HuH-7.5 (cell line): Measurements from ENCODE around the gene FAM3A.
A peak's percentile ranks its signal among the peaks of the same experiment; 100 is the strongest.
"Not testable (repeated sequence)": the region's sequence is repeated elsewhere in the genome, so short reads cannot be mapped to it uniquely, and the experiment has no call there.

ENCODE experiments used
- DNase-seq: peaks from one replicate; pipeline ENCODE4 v3.0.0; 2011; ENCODE audit warnings: low spot score

Gene FAM3A, protein sequence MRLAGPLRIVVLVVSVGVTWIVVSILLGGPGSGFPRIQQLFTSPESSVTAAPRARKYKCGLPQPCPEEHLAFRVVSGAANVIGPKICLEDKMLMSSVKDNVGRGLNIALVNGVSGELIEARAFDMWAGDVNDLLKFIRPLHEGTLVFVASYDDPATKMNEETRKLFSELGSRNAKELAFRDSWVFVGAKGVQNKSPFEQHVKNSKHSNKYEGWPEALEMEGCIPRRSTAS

DNA sequence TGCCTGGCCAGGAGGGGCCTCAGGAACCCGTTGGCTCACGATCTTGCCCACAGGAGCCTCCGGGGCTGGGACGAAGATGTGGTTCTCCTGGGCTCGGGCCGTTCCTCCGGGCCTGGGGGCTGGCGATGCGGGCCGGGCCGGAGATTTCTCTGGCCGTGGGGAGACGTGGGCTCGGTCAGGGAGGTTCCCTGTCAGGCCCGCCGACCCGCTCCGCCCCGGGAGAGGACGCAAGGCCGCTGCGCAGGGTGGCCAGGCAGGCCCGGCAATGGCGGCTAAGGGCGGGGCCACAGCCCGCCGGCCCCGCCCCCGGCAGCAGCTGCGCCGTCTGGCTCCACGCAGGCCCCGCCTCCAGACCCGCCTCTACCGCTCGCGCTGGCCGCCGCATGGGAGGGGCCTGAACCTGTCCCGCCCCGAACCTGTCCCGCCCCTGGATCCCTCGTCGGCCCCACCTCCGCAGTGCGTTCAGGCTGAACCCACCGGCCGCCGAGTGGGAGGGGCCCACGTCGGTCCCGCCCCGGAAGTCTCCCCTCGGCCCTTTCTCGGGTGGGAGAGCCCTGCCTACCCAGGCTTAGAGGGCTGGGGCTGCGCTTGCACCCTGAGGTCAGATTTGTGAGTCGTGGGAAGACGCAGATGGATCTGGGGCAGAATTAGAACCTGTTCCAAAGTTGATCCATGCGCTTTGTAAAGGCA lies at the start of gene FAM3A:
TSS of gene FAM3A (minus strand) at position 267 of the 690 bp plus-strand sequence. CDS start 460 bp downstream, outside the sequence.
- DNase-seq: peak; percentile 48

DNA sequence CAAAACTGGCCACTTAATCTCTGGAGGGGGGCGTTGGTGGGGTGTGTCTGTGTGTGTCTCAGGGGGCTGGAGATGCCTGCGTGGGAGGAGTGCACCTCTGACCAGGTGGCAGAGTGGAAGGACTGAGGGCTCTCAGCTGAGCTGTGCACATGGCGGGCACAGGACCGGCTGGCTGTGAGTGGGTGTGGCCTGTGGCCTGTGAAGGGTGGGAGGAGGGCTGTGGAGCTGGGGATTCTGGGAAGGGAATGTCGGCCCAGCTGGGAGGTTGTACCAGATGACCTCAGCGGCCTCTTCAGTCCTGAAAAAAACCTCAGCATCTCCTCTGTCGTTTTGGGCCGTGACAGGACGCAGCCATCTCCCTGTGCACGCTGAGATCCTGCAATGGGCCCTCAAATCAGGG lies 46.3 kb upstream of the FAM3A start:
- not testable (repeated sequence) for DNase-seq

DNA sequence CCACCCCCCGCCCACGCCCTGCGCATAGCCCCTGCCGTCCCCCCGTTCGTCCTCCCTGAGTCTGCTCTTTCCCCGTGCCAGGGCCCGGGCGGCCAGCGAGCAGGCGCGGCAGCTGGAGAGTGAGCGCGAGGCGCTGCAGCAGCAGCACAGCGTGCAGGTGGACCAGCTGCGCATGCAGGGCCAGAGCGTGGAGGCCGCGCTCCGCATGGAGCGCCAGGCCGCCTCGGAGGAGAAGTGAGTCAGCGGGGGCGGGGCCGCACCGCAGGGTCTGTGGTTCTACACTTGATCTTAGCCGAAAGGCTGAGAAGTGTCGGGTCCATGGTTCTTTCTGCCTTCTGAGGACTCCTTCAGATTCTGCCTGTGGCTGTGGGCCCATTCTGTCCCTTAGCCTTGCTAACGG lies 44.3 kb upstream of the FAM3A start:
- DNase-seq: not testable (repeated sequence)

DNA sequence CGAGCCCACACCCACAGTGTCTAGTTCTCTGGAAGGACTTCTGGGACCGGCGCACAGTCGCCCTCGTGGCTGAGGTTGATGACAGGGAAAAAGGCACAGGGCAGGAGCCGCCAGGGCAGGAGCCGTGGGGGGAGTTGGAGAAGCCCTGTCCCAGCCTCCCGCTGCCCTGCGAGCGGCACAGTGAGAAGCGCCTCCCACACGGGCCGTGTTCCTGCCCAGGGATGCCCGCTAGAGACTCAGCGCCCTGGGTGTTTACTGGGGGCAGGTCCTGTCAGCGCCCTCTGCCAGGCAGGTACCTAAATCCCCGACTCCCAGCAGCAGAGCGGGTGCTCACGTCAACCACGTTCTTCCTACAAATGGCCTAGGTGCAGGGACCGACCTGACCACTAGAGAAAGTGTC lies 42.9 kb upstream of the FAM3A start:
- DNase-seq: not testable (repeated sequence)

DNA sequence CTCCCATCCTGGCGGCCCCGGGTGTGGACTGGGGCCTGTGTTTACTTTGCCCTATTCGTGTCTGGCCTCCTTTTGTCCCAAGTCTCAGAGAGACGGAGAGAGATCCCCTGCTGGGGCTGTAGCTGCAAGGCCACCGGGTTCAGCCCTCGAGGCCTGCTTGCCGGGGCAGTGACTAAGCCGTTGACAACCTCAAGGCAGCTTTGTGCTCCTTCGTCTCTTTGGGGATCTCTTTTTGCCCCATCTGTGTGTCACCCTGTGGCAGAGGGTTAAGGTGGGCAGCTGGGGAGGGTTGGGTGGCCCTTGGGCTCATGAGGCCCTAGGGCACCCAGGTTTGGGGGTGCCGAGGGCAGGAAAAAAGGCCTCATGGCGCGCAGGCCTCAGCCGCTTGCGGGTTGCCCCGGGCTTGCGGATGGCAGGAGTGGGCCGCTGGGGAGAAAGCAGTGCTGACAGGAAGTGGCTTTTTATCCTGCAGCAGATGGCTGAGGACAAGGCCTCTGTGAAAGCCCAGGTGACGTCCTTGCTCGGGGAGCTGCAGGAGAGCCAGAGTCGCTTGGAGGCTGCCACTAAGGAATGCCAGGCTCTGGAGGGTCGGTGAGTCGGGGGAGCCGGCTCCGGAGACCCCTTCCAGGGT lies 42.1 kb upstream of the FAM3A start:
- not testable (repeated sequence) for DNase-seq

DNA sequence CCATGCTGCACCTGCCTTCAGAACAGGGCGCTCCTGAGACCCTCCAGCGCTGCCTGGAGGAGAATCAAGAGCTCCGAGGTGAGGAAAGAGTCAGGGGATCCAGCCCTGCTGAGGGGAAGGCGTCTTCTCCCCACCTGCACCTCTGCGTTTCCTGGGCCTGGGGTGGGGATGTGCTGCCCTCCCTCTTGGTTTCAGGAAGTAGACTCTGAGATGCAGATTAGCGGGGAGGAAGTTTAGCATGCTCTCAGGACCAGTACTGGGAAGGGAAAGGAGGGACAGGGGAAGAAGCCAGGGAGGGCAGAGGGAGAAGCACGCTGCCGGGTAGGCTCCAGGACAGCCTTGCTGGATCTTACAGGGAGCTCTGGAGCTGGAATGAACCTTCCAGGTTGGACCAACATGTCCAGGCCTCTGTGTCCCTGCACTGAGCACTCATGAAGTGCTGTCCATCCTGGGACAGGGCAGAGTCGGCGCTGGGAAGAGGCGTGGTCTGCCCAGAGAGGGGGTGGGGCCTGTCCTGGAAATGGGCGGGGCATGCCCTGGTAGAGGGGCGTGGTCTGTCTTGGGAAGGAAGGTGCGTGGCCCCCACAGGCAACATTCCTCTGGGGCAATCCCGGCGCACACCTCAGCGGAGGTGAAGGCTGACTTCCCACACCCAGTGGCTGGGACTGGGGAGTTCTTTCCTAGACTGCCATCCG lies 36.2 kb upstream of the FAM3A start:
- DNase-seq: not testable (repeated sequence)

DNA sequence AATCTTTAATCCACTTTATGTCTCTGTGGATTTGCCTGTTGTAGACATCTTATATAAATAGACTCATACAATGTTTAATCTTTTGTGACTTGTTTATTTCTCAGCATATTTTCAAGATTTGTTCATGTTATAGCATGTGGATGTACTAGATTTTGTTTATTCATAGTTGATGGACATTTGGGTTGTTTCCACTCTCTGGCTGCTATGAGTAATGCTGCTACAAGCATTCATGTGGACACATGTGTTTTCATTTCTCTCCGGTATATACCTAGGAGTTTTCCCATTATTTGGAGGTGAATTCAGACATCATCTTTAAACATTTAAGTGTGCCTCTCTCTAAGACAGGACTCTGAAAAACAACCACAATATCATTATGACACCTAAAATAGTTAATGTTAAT lies 33.7 kb upstream of the FAM3A start:
- no peak for DNase-seq

DNA sequence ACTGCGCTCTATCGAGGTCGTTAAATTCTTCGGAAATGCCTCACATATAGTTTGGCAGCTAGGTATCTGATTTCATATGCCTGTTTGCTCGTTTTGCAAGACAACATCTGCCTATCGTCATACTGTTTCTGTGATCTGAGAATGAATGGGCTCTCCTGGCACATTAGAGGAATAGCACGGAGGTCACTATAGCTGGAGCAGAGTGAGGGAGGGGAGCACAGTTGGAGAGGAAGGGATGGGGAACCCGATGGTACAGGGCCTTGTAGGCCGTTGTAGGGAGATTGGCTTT lies 31.9 kb upstream of the FAM3A start:
- DNase-seq: no peak

DNA sequence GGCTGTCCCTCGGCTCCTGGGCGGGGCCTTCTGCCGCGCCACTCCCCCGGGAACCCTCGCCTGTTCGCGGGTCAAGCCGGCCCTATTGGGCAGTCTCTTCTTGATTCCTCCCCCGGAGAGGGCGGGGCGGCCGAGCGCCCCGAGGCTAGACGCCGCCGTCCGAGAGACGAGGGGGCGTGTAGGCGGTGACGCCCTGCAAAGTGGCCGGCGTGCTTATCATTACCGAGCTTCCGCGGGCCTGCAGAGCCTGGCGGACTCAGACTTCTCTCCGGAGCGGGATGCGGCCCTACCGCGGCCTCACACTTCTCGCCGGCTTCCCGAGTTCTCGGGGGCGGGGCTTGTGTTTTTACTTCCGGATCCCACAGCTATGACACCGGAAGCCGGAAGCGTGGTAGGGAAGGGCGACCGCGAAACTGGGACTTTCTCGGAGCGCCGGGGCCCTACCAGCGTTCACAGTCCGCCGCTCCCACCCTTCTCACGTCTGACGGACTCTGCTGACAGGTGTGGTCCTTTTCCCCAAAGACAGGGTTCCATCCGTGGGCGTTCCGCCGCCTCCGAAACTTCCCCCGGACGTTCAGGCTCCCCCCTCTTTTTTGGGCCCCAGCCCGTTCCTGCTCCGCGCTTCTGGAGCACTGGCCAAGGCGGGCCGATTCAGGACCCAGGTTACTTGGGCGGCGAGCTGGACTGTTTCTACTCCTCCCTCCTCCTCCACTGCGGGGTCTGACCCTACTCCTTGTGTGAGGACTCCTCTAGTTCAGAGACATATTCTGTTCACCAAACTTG lies 31.4 kb upstream of the FAM3A start, which contains the start of gene IKBKG:
TSS of gene IKBKG (plus strand) at position 376 of the 783 bp plus-strand sequence. CDS start 4,383 bp downstream, outside the sequence.
- peak; percentile 79 for DNase-seq

DNA sequence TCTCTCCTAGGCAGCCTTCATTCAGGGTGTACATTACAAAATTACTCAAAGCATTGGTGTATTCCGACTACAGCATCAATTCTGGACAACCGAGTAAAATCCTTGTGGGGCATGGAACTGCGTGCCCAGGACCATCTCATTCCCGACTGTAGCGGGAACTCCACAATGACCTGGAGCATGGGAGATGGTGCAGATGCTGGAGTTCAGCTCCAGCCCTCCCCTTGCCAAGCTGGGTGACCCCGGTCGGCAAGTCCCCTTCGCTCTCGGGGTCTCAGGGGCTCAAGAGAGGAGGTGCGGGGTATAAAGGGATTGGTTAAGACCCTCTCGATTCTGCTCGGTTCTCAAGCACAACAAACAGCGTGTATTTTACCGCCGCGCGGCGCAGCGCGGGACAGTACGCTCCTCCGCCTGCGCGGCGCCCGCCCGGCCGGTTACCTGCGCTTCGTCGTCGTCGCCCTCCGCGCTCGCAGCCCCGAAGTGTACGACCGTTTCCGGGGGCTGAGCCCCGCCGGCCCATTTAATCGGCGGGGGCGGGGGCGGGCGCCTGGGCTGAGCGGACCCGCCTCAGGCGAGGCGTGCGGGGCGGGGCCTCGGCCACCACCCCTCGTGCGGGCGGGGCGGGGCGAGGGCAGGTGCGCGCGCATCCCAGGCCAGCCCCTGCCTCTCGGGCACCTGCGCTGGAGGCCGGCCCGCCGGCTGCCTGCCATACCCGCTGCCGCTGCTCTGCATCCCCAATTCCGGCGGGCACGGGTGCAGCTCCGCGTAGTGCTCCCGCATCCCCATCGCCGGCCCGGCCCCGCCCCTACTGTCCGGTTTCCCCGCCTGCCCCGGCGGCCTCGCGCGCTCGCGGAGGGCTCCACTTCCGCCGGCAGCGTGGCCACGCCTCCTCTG lies 30.6 kb upstream of the FAM3A start, which contains the start of gene G6PD:
TSS of gene G6PD (minus strand) at position 493 of the 891 bp plus-strand sequence. CDS start 691 bp downstream, outside the sequence.
- DNase-seq: peak; percentile 79

DNA sequence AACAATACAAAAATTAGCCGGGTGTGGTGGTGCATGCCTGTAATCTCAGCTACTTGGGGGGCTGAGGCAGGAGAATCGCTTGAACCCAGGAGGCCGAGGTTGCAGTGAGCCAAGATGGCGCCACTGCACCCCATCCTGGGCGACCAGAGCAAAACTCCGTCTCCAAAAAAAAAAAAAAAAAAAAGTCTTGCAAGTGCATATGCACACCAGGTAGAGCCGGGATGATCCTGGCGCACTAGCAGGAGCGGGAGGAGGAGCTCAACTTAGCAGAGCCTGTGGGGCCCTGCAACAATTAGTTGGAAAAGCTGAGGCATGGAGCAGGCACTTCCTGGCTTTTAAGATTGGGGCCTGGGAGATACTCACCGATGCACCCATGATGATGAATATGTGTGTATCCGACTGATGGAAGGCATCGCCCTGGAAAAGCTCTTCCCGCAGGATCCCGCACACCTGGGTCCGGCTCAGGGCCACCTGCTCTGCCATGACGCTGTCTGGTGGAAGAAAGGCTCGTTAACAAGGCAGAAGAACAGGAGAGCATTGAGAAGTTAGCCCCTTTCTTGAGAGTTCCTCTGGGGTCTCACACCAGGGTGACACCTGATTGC lies 29.7 kb upstream of the FAM3A start:
- no peak for DNase-seq

DNA sequence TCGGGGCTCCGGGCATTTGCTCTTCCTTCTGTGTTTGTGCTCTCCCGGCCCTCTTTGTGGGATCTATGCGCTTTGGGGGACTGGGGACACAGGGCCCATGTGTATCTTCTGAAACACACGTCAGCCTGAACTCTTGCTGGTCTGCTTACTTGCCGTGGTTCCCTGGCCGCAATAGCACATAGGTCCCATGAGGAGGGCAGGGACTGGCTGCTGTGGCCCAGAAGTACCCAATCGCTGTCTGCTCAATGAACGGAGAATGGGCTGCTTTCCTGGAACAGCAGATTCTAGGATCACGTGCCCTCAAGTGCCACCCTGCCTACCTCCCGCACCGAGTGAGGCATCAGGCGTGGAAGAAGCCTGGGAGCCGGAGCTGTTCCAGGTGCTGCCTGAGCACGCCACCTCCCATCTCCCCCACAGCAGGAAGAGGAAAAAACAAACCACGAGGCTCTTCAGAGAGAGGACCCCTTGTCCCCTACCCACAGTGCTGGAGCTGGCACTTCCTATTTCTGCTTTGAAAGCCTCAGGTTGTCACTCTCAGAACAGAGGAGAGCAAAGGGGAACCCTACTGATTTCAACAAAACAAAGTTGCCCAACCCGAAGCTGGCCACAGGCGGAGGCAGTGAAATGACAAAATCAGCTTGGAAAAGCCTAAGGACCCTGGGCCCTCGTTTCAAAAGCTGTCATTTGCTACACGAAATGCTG lies 26.8 kb upstream of the FAM3A start:
- DNase-seq: no peak

DNA sequence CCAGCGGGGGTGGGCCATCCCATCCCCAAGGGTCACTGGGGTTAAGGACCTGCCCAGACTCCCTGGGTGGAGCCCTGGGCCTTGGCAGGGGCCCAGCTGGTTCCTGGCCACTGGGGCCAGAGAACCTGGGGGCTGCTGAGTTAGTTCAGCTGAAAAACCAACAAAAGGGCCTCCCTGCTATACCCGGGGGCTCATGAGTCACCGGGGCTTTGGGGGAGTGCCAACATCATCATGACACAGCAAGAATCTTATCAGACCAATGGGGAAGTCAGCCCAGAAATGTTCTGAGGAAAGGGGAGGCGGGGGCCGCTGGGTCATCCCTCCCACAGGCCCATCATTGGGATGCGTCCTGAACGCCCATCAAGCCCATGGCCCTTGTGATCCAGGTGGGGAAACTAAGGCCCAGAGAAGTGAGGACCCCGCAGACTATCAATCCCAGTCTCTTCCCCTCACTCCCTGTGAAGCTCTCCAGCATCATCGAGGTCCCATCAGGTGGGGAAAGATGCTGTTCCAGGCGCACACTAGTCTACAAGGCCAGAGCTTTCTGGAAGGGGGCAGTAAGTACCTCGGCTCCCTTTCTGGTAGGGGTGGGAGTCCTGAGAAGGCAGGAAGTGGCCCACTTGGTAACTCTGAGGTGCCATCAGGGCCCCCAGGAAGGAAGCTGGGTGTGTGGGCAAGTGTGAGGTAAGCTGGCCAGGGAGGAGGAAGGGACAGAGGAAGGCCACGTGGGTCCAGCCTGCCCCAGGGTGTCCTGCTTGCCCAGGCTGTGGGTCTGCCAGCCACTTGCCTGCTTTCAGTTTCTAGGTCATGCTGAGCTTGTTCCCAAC lies 26.1 kb upstream of the FAM3A start:
- peak; percentile 60 for DNase-seq

DNA sequence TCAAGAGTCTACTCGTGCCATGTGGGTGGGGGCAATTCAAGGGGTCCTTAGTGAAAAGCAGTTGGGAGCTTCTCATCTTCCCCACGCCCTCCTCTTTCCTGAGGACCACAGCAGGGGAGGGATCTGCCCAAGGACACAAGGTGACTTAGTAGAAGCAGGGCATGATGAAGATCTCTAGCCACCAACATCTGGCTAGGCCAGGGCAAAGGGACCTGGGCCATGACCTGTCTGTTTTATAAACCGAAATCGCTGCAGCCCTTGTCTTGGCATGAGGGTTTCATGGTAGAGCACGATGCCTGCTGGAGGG lies 25.5 kb upstream of the FAM3A start:
- DNase-seq: no peak

DNA sequence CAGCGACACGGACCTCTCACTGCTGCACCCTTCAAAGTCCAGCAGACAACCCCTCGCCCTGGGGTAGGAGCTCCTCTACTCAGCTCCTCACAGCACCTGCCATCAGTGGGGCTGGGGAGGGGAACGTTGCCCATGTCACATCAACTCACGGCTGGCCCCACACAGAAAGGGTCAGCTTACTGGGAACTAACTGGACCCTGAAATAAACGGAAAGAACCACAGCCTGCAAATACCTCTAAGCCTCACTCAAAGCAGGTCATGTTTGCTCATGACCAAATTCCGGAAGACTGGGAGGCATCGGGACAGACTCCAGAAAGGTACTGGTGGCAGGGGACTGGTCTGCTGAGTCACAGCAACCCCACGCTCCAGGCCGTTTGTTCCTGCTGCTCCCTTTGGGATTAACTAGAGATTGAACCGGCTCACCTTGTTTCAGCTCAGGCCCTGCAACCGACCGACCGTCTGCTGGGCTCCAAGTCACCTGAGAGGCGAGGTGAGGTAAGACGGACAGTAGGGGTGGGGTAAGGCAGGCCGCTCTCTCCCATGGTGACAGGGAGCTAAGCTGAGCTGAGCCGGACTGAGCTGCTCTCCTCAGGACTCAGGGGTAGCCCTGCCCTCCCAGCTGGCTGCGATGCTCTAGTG lies 25.0 kb upstream of the FAM3A start:
- DNase-seq: no peak

DNA sequence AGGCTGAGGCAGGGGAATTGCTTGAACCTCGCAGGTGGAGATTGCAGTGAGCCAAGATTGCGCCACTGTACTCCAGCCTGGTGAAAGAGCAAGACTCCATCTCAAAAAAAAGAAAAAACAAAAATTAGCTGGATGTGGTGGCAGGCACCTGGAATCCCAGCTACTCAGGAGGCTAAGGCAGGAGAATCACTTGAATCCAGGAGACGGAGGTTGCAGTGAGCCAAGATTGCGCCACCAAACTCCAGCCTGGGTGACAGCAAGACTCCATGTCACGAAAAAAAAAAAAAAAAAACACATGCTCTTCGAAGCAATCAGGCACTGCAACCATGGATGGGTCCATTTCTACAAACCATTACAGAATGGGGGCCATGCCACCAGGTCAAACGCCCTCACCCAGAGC lies 24.3 kb upstream of the FAM3A start:
- not testable (repeated sequence) for DNase-seq

DNA sequence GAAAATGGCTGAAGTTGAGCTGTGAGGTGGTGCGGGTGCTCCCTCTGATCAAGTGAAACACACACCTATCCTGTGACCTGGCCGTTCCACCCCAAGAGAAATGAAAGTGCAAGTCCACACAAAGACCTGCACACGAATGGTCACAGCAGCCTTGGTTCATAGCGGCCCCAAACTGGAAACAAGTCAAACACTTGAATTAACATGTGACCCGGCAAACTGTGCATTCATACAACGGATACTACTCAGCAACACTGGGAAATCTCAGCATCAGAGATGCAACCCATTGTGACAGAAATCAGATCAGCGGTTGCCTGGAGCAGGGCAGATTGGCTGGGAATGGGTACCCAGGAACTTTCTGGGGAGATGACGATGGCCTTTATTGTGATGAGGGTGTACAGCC lies 23.0 kb upstream of the FAM3A start:
- DNase-seq: no peak

DNA sequence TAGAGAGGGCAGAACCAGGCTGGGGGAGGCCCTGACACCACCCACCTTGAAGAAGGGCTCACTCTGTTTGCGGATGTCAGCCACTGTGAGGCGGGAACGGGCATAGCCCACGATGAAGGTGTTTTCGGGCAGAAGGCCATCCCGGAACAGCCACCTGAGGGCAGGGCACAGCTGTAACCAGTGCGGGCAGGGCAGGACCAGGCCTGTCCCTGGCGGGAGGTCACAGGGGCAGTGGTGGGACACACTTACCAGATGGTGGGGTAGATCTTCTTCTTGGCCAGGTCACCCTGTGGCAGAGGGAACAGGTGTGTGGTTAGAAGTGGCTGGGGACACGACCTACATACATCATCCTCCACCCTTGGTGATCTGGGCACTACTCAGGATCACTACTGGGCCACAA lies 19.9 kb upstream of the FAM3A start:
- DNase-seq: no peak
